A673 (cell line): Measurements from ENCODE around the gene RAP1GAP2. TPM values are rescaled to one million over a fixed set of nuclear protein-coding genes. Genes with fewer than 3 reads are reported as not detected.

Experiments used
- BruUV-seq: library from RNA; stranded (reverse); fragments of 400-500 nt; replicated peaks from 2 replicates; lab custom pipeline; 2021; lab: Mats Ljungman, UMichigan
- CTCF ChIA-PET: fragments of 300-600 bp; sonication (Branson Sonifier 250); formaldehyde crosslinking; loops from one replicate; lab custom pipeline; 2022; ENCODE audit warnings: antibody characterized with exemption; lab: Charles Lee
- POLR2A ChIA-PET: fragments of 300-600 bp; sonication (Branson Sonifier 250); formaldehyde crosslinking; loops from one replicate; lab custom pipeline; 2022; ENCODE audit warnings: antibody characterized with exemption; ENCODE audit not compliant: low non-redundant PET; lab: Charles Lee
- DNase-seq: peaks from one replicate; pipeline ENCODE4 v3.0.0-alpha.2; 2015; ENCODE audit warnings: low spot score
- H3K27ac ChIP-seq: fragments of 200-600 bp; sonication (generic); 2 replicates; pipeline ENCODE4 v1.5.1; 2016; ENCODE audit warnings: mixed run types, low read depth, mild to moderate bottlenecking, mixed read lengths, antibody characterized with exemption, low read length; ENCODE audit not compliant: poor library complexity, severe bottlenecking
- H3K27me3 ChIP-seq: fragments of 200-600 bp; sonication (generic); replicated peaks from 2 replicates; pipeline ENCODE4 v1.6.1; 2017; ENCODE audit warnings: mixed run types, low read depth, mild to moderate bottlenecking, mixed read lengths, antibody characterized with exemption, low read length; ENCODE audit not compliant: insufficient read depth, poor library complexity
- H3K36me3 ChIP-seq: fragments of 200-600 bp; sonication (generic); 2 replicates; pipeline ENCODE4 v1.6.1; 2016; ENCODE audit warnings: mixed run types, mild to moderate bottlenecking, mixed read lengths, antibody characterized with exemption, low read length; ENCODE audit not compliant: insufficient read depth, poor library complexity, severe bottlenecking
- H3K4me1 ChIP-seq: fragments of 200-600 bp; sonication (generic); 2 replicates; pipeline ENCODE4 v1.6.1; 2017; ENCODE audit warnings: mixed run types, mild to moderate bottlenecking, mixed read lengths, antibody characterized with exemption, low read length; ENCODE audit not compliant: insufficient read depth, poor library complexity, severe bottlenecking
- H3K4me3 ChIP-seq: fragments of 200-600 bp; sonication (generic); 2 replicates; pipeline ENCODE4 v1.5.1; 2016; ENCODE audit warnings: low read depth, mixed run types, mild to moderate bottlenecking, mixed read lengths, low read length; ENCODE audit not compliant: poor library complexity, severe bottlenecking
- H3K9me3 ChIP-seq: fragments of 200-600 bp; sonication (generic); 2 replicates; pipeline ENCODE4 v1.6.1; 2016; ENCODE audit warnings: mixed run types, low read depth, mild to moderate bottlenecking, mixed read lengths, antibody characterized with exemption, low read length; ENCODE audit not compliant: poor library complexity, severe bottlenecking
- CTCF ChIP-seq: fragments of 300-800, 200-600 bp; sonication (generic); conservative IDR thresholded peaks from 2 replicates; pipeline ENCODE4 v1.5.1; 2017; ENCODE audit warnings: low read depth, mild to moderate bottlenecking, antibody characterized with exemption, low read length, moderate library complexity, mixed read lengths
- EZH2 ChIP-seq: fragments of 200-600 bp; sonication (generic); IDR thresholded peaks from 2 replicates; pipeline ENCODE4 v1.6.1; 2017; ENCODE audit warnings: borderline replicate concordance, low read depth, mild to moderate bottlenecking, mixed read lengths, antibody characterized with exemption, low read length; ENCODE audit not compliant: poor library complexity, severe bottlenecking
- intact Hi-C: fragments of 100-400 bp; cut with micrococcal nuclease; formaldehyde crosslinking; loops from one replicate; pipeline ENCODE4 v1.10.0; 2022; ENCODE audit not compliant: unreplicated experiment
- total RNA-seq: library from RNA; stranded (reverse); gene quantifications from 2 replicates; pipeline ENCODE4 v1.2.3, GENCODE V29; 2021

Gene RAP1GAP2
- total RNA-seq, 1 experiment from 2014 or later, result 0.06 TPM

GRCh38 chr17:2853283-2854142 lies 57.3 kb downstream of the RAP1GAP2 start:
- BruUV-seq, result no TSS peak
- Histone ChIP-seq H3K4me1 (peaks cover 4% of the 10 kb centered on the region), H3K9me3 (no peaks in the 10 kb centered on the region), H3K27ac (no peak overlapping the region), H3K36me3 (no peaks in the 10 kb centered on the region), H3K27me3 (peaks cover 65% of the 10 kb centered on the region), H3K4me3 (peak overlapping the region; percentile 34)
- CTCF ChIA-PET, result no interaction called here
- intact Hi-C loops, result no loop called here
- TF ChIP-seq EZH2 (peak; percentile 27), CTCF (no peak)
- POLR2A ChIA-PET, result no interaction called here
- DNase-seq, result no peak

GRCh38 chr17:2854143-2855055 lies 58.2 kb downstream of the RAP1GAP2 start:
- Histone ChIP-seq H3K27me3 (peaks cover 65% of the 10 kb centered on the region), H3K36me3 (no peaks in the 10 kb centered on the region), H3K9me3 (no peaks in the 10 kb centered on the region), H3K4me1 (peaks cover 4% of the 10 kb centered on the region), H3K4me3 (no peak overlapping the region), H3K27ac (no peak overlapping the region)
- POLR2A ChIA-PET, result no interaction called here
- no peak for DNase-seq
- TF ChIP-seq EZH2 (peak; percentile 99), CTCF (no peak)
- no TSS peak for BruUV-seq
- CTCF ChIA-PET, result no interaction called here
- intact Hi-C loops, result no loop called here

GRCh38 chr17:2855063-2855600 lies 58.9 kb downstream of the RAP1GAP2 start:
- peaks cover 4% of the 10 kb centered on the region for H3K4me1 ChIP-seq
- CTCF ChIA-PET, result no interaction called here
- BruUV-seq, result no TSS peak
- TF ChIP-seq CTCF, result no peak
- TF ChIP-seq EZH2, result no peak
- peaks cover 65% of the 10 kb centered on the region for H3K27me3 ChIP-seq
- no peak overlapping the region for H3K4me3 ChIP-seq
- intact Hi-C loops, result no loop called here
- H3K27ac ChIP-seq, result no peak overlapping the region
- no peak for DNase-seq
- POLR2A ChIA-PET, result no interaction called here
- no peaks in the 10 kb centered on the region for H3K36me3 ChIP-seq
- no peaks in the 10 kb centered on the region for H3K9me3 ChIP-seq
